ENCODE data around the gene TUBB6.

The TUBB6 gene

GRCh38 chr18:12334366-12334808 lies 26.3 kb downstream of the TUBB6 start:
- H3K4me3 ChIP-seq (replicated peaks; ENCODE audit: insufficient read depth, low read length), result no peak overlapping the region
- H3K27ac ChIP-seq (replicated peaks), result no peak overlapping the region
- no peaks in the 10 kb centered on the region for H3K27me3 ChIP-seq (ENCODE audit: insufficient read depth, poor library complexity, severe bottlenecking)
- TF ChIP-seq REST (IDR thresholded peaks at IDR 0.05; ENCODE audit: insufficient replicate concordance, low read depth), result no peak
- no peak for TF ChIP-seq GABPA (IDR thresholded peaks at IDR 0.05; ENCODE audit: low read depth)
- no peak for TF ChIP-seq CTCF (IDR thresholded peaks at IDR 0.05; ENCODE audit: insufficient read depth, low read length)
- no peak for TF ChIP-seq POLR2AphosphoS5 (IDR thresholded peaks at IDR 0.05; ENCODE audit: low read depth)
- no peak for TF ChIP-seq SPI1 (IDR thresholded peaks at IDR 0.05; ENCODE audit: borderline replicate concordance, low read depth)
- DNase-seq (ENCODE audit: low read depth in 1 of 2, low spot score in 1 of 2), result no peak

GRCh38 chr18:12334863-12335262 lies 26.8 kb downstream of the TUBB6 start:
- no peaks in the 10 kb centered on the region for H3K27me3 ChIP-seq (ENCODE audit: insufficient read depth, poor library complexity, severe bottlenecking)
- TF ChIP-seq POLR2AphosphoS5 (IDR thresholded peaks at IDR 0.05; ENCODE audit: low read depth), result no peak
- TF ChIP-seq SPI1 (IDR thresholded peaks at IDR 0.05; ENCODE audit: borderline replicate concordance, low read depth), result no peak
- no peak for TF ChIP-seq REST (IDR thresholded peaks at IDR 0.05; ENCODE audit: insufficient replicate concordance, low read depth)
- no peak overlapping the region for H3K27ac ChIP-seq (replicated peaks)
- H3K4me3 ChIP-seq (replicated peaks; ENCODE audit: insufficient read depth, low read length), result no peak overlapping the region
- DNase-seq (ENCODE audit: low read depth in 1 of 2, low spot score in 1 of 2), result no peak

GRCh38 chr18:12335503-12335902 lies 27.5 kb downstream of the TUBB6 start:
- no peaks in the 10 kb centered on the region for H3K27me3 ChIP-seq (ENCODE audit: insufficient read depth, poor library complexity, severe bottlenecking)
- H3K27ac ChIP-seq (replicated peaks), result no peak overlapping the region
- TF ChIP-seq GABPA (IDR thresholded peaks at IDR 0.05; ENCODE audit: low read depth) (no peak), SPI1 (IDR thresholded peaks at IDR 0.05; ENCODE audit: borderline replicate concordance, low read depth) (no peak)
- no peak for DNase-seq (ENCODE audit: low read depth in 1 of 2, low spot score in 1 of 2)
- no peak overlapping the region for H3K4me3 ChIP-seq (replicated peaks; ENCODE audit: insufficient read depth, low read length)

GRCh38 chr18:12336171-12336613 lies 28.2 kb downstream of the TUBB6 start:
- no peak overlapping the region for H3K27ac ChIP-seq (replicated peaks)
- H3K27me3 ChIP-seq (ENCODE audit: insufficient read depth, poor library complexity, severe bottlenecking), result no peaks in the 10 kb centered on the region
- no peak overlapping the region for H3K4me3 ChIP-seq (replicated peaks; ENCODE audit: insufficient read depth, low read length)
- TF ChIP-seq CTCF (IDR thresholded peaks at IDR 0.05; ENCODE audit: insufficient read depth, low read length), result no peak
- TF ChIP-seq REST (IDR thresholded peaks at IDR 0.05; ENCODE audit: insufficient replicate concordance, low read depth), result no peak
- TF ChIP-seq SPI1 (IDR thresholded peaks at IDR 0.05; ENCODE audit: borderline replicate concordance, low read depth), result no peak
- DNase-seq (ENCODE audit: low read depth in 1 of 2, low spot score in 1 of 2), result no peak

Measured in HL-60 (cell line).